H1 (cell line): ENCODE measurements around the gene PLAC1. TPM values are rescaled to one million over a fixed set of nuclear protein-coding genes. Genes with fewer than 3 reads are reported as not detected.

Experiments
- CBX8 ChIP-seq: fragments of 300-800, 300-1000 bp; sonication (generic); IDR thresholded peaks from 2 replicates; pipeline ENCODE4 v1.7.1; 2016; ENCODE audit warnings: low read depth, low read length, borderline replicate concordance
- RNF2 ChIP-seq: fragments of 200-900, 300-1000 bp; sonication (generic); IDR thresholded peaks from 2 replicates; pipeline ENCODE4 v1.7.1; 2016; ENCODE audit warnings: borderline replicate concordance, low read depth, mild to moderate bottlenecking, antibody characterized with exemption, low read length; ENCODE audit not compliant: poor library complexity, severe bottlenecking; ENCODE audit errors: missing control alignments
- SP4 ChIP-seq: IDR thresholded peaks from 2 replicates; pipeline ENCODE4 v1.6.1; 2012; ENCODE audit warnings: low read length, inconsistent platforms
- polyA plus RNA-seq, 7 experiments: library from polyadenylated mRNA; depleted of rRNA in 3 of 7; stranded (reverse) in 5 of 7; unstranded in 2 of 7; fragments of >200 nt in 5 of 7; fragments of 200-250 nt in 2 of 7; gene quantifications; 1 replicate in 5 of 7; 2 replicates in 1 of 7; 4 replicates in 1 of 7; pipeline versions ENCODE4 v1.2.1 to v1.2.3, GENCODE V29; 2011 to 2013; ENCODE audit warnings: missing spikeins in 2 of 7, mixed read lengths in 2 of 7
- total RNA-seq: library from RNA; stranded (reverse); fragmentation: NEBNext Ultra II Directional; extraction: Animal tissue kit (Norgen Biotek cat#: 25700); gene quantifications from 2 replicates; pipeline ENCODE4 v1.2.1, GENCODE V29; 2021

The PLAC1 gene
- total and polyA plus RNA-seq, 2 of the 8 experiments (the other 6 are each of a cell fraction or from before 2014, with no cell fraction given): 1.8 TPM; not detected in 1

DNA sequence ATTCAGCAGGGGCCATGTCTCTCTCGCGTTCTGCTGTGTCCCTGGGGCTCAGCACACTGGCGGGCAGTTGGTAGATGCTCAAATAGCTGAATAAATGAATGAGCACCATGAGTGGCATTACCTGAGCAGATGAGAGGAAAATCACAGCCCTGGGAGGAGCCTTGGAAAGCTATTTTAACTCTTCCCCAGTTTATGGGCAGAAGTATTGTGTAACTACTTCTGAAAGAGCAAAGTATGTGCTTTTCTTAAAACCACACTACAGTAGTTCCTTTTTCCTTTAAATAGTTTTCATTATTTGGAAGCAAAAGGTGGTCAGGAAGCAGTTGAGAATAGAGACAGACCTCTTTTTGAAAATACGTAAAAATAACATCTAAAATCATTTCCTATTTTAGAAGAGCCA, 3.0 kb upstream of the PLAC1 start (continued):
- TF ChIP-seq RNF2 (no peak), CBX8 (no peak), SP4 (no peak)
